SK-MEL-5 (cell line): ENCODE results near the gene GOSR2. TPM values are rescaled to one million over a fixed set of nuclear protein-coding genes. Genes with fewer than 3 reads are reported as not detected.
"Not testable (repeated sequence)": the region's sequence is repeated elsewhere in the genome, so short reads cannot be mapped to it uniquely, and the experiment has no call there.

ENCODE experiments used
- DNase-seq: peaks from one replicate; pipeline ENCODE4 v3.0.0-alpha.2; 2016; ENCODE audit warnings: low read depth, low spot score
- in situ Hi-C: cut with HindIII; loops from 2 replicates; pipeline ENCODE4 v1.10.0; 2016; ENCODE audit warnings: low sequenced_read_pairs, high pct_unique_total_duplicates, low pct_unique_long_range_greater_than_20kb
- total RNA-seq: library from RNA; depleted of rRNA; stranded (reverse); fragments of >200 nt; shearing (Covaris generic); gene quantifications from 2 replicates; pipeline ENCODE4 v1.2.3, GENCODE V29; 2014

GOSR2 gene
- total RNA-seq, 1 experiment from 2014 or later, result 47.7 TPM

DNA sequence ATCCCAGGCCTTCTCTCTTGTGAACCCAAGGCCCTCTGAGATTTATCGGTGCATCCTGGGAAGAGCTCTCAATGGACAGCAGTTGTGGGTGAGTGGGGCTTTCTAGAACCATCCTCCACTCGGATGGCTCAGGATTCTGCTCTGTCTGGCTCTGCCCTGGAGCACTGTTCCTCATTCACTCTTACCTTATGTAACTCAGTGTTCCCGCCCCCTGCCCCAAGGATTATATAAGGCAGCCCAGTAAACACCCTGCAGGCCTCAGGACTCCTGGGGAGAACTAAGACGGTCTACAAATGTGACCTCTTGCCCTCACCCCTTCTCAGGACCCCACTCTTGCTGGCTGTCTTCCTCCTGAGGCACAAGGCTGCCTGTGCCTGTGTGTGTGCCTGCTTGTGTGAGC, 52.3 kb downstream of the GOSR2 start:
- no peak for DNase-seq
- in situ Hi-C loops, result no loop called here

- in situ Hi-C loops, result no loop called here
- no peak for DNase-seq
These were observed 53.8 kb downstream of the GOSR2 start for GRCh38 chr17:46976626-46977270.

DNA sequence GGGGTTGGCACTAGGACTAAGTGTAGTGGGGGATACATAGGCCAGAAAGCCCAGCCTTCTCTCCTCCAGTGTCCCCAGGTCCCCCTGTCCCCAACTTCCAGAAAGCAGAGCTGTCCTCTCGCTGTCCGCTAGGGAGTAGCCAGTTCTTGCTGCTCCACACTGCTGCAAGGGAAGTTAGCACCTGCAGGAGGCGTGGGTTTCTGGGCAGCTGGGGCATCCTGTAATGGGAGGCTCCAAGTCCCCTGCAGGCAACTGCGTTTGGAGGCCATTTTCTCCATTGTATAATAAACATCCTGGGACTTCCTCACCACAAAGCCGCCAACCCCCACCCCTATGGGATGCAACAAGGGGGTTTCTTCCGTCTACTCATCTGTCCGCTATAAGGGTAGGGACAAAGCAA, 54.4 kb downstream of the GOSR2 start:
- peak; percentile 55 for DNase-seq
- in situ Hi-C loops, result no loop called here

- in situ Hi-C loops, result no loop called here
These were observed 55.0 kb downstream of the GOSR2 start for GRCh38 chr17:46977750-46978488.

DNA sequence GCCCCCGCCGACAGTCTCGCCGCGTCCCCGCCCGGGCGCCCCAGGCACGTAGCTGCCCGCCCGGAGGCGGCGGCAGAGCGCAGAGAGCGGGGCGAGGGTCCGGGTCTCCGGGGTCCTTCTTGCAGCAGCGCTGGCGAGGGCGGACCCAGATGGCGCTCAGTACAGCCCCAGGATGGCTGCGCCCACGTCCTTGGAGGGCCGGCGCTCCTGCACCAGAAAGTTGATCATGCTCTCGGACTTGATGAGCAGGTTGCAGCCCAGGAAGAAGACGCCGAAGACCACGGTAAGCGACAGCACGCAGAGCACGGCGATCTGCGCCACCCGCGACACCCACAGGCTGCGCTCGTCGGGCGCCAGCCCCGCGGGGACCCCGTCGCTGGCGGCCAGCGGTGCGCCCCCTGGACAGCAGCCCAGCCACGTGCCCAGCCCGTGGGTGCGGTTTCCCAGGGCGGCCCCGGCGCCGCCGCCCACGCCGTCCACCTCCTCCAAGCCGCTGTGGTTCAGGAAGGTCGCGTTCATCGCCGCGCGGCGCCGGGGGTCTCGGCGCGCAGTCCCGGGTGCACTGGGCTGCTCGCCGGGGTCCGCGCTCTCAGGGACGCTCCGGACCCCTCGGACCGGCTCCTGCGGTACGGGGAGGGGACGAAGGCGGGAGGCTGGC, 55.7 kb downstream of the GOSR2 start:
- in situ Hi-C loops, result no loop called here
- DNase-seq, result no peak

More at GRCh38 chr17:46977750-46978488, 55.0 kb downstream of the GOSR2 start:
- DNase-seq, result no peak

GRCh38 chr17:46979147-46979863, 56.3 kb downstream of the GOSR2 start, which contains the start of gene RPRML:
Gene RPRML, minus strand, starts transcription at chr17:46979253. Its CDS starts 246 bp downstream, at chr17:46979007.
- DNase-seq, result peak; percentile 30
- in situ Hi-C loops, result no loop called here

GRCh38 chr17:46982577-46982976, 59.6 kb downstream of the GOSR2 start:
- DNase-seq, result no peak

GRCh38 chr17:46983782-46984181, 60.8 kb downstream of the GOSR2 start:
- in situ Hi-C loops, result no loop called here
- no peak for DNase-seq

More at GRCh38 chr17:46982577-46982976, 59.6 kb downstream of the GOSR2 start:
- in situ Hi-C loops, result no loop called here

GRCh38 chr17:46984341-46984740, 61.4 kb downstream of the GOSR2 start:
- no peak for DNase-seq
- in situ Hi-C loops, result no loop called here

- in situ Hi-C loops, result no loop called here
These were observed 61.9 kb downstream of the GOSR2 start for GRCh38 chr17:46984892-46985291.

DNA sequence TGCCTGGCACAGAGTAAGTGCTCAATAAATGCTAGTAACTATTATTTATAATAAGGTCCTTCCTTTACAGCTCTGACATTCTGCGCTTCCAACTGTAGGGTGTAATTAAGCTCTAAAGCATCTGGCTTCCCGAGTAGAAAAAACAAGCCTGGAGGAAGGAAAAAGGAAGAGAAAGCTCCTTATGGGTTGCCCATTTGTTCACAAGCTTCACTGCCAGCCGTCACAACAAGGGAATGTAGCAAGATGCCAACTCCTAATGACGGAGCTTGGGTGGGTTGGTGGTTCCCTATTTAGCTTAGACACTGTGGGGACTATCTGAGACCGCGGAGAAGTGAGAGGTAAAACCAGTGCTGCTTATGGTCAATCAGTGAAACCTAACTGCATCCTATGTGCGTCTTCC, 63.4 kb downstream of the GOSR2 start:
- no peak for DNase-seq

More at GRCh38 chr17:46984892-46985291, 61.9 kb downstream of the GOSR2 start:
- DNase-seq, result no peak

GRCh38 chr17:46987927-46988326, 65.0 kb downstream of the GOSR2 start:
- in situ Hi-C loops, result not testable (repeated sequence)

More for the DNA sequence above, 63.4 kb downstream of the GOSR2 start:
- in situ Hi-C loops, result no loop called here

DNA sequence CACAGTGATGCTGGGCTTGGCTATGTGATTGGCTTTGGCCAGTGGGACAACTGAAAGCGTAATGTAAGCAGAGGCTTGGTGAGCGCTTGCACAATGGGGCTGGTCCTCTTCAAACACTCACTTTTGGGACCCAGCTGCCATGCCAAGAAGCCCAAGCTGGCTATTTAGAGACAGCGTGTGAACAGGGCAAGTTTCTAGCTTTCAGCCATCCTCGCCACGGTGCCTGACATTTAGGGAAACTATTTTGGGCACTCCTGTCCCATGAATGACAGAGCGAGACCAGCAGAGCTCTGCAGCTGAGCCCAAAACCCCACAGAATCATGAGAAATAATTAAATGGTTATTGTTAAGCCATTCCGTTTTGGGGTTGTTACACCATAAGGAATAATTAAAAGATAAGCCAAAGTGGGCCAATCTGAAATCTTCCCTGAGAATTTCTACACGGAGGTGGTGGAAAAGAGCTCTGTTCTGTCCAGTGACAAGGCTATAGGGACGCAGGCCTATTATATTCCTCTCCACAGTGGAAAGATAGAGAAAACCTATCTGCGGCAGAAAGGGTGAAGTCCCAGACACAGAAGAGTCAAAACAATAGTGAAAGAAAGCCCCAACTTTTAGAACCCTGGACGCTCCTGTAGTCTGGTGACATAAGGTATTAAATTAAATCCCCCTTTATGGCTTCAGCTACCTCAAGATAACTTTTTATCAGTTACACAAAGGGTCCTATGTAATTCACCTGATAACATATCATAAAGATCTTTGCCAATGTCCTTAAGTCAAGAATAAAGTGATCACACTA, 66.9 kb downstream of the GOSR2 start:
- no peak for DNase-seq
- in situ Hi-C loops, result no loop called here

More at GRCh38 chr17:46987927-46988326, 65.0 kb downstream of the GOSR2 start:
- DNase-seq, result not testable (repeated sequence)

GRCh38 chr17:46991617-46992016, 68.7 kb downstream of the GOSR2 start:
- in situ Hi-C loops, result no loop called here
- no peak for DNase-seq
